B cell (primary cell): ENCODE data around the gene TMEM106C. TPM values are rescaled to one million over a fixed set of nuclear protein-coding genes. Genes with fewer than 3 reads are reported as not detected.

Experiments used
- ATAC-seq: fragments of 200-7000 bp; cut with Tn5 transposase; one replicate; pipeline ENCODE4 v1.10.0; 2021; ENCODE audit warnings: low read depth, mild to moderate bottlenecking, moderate number of reproducible peaks, moderate library complexity
- CTCF ChIA-PET: fragments of 350-600 bp; sonication (Branson Sonifier 250); formaldehyde crosslinking; loops from one replicate; lab custom pipeline; 2021; ENCODE audit warnings: antibody characterized with exemption, inconsistent platforms; lab: Charles Lee
- POLR2A ChIA-PET: fragments of 350-600 bp; sonication (Branson Sonifier 250); formaldehyde crosslinking; loops from one replicate; lab custom pipeline; 2021; ENCODE audit warnings: antibody characterized with exemption; lab: Charles Lee
- DNase-seq: peaks from one replicate; pipeline ENCODE4 v3.0.0; 2013
- H2AFZ ChIP-seq: 2 replicates; pipeline ENCODE4 v1.6.1; 2012; ENCODE audit warnings: mild to moderate bottlenecking, low read depth, low read length; ENCODE audit not compliant: insufficient read depth, poor library complexity, severe bottlenecking
- H3K27ac ChIP-seq, 2 donors: 1 replicate in 1 of 2; 2 replicates in 1 of 2; pipeline ENCODE4 v1.5.1; 2012 to 2013; ENCODE audit warnings: low read length in 2 of 2, mild to moderate bottlenecking in 2 of 2, moderate library complexity in 1 of 2
- H3K27me3 ChIP-seq, 4 experiments: fragments of 200-600 bp in 1 of 4; sonication (generic) in 1 of 4; replicated peaks in 1 of 4; 1 replicate in 2 of 4; 2 replicates in 2 of 4; pipeline versions ENCODE4 v1.6.1 to v1.7.0; 2013 to 2016; ENCODE audit warnings: low read length in 3 of 4, mild to moderate bottlenecking in 2 of 4, mixed read lengths in 1 of 4, moderate library complexity in 1 of 4; ENCODE audit not compliant: insufficient read depth in 4 of 4, control insufficient read depth in 3 of 4; ENCODE audit errors: control extremely low read depth in 1 of 4
- H3K36me3 ChIP-seq, 2 experiments: replicated peaks in 1 of 2; 1 replicate in 1 of 2; 2 replicates in 1 of 2; pipeline versions ENCODE4 v1.6.1 to v1.7.1; 2013; ENCODE audit warnings: low read length in 1 of 2; ENCODE audit not compliant: insufficient read depth in 2 of 2, control insufficient read depth in 1 of 2; ENCODE audit errors: control extremely low read depth in 1 of 2, extremely low read depth in 1 of 2
- H3K4me1 ChIP-seq, 2 donors: fragments of 200-600 bp in 1 of 2; sonication (generic) in 1 of 2; 1 replicate in 1 of 2; 2 replicates in 1 of 2; pipeline versions ENCODE4 v1.5.1 to v1.6.1; 2013 to 2017; ENCODE audit warnings: low read length in 2 of 2; ENCODE audit not compliant: control insufficient read depth in 2 of 2, insufficient read depth in 2 of 2
- H3K4me2 ChIP-seq: replicated peaks from 2 replicates; pipeline ENCODE3; 2012; ENCODE audit warnings: mild to moderate bottlenecking, low read depth, low read length; ENCODE audit not compliant: poor library complexity, severe bottlenecking
- H3K4me3 ChIP-seq, 5 experiments: fragments of 200-600 bp in 1 of 5; sonication (generic) in 1 of 5; 1 replicate in 3 of 5; 2 replicates in 2 of 5; pipeline versions ENCODE4 v1.5.1 to v1.7.0; 2011 to 2016; ENCODE audit warnings: low read length in 4 of 5, mild to moderate bottlenecking in 4 of 5, low read depth in 2 of 5, control low read depth in 1 of 5, moderate library complexity in 1 of 5; ENCODE audit not compliant: insufficient read depth in 1 of 5; ENCODE audit errors: control extremely low read depth in 1 of 5, extremely low read depth in 1 of 5
- H3K79me2 ChIP-seq: fragments of 200-600 bp; sonication (generic); one replicate; pipeline ENCODE4 v1.6.0; 2016; ENCODE audit warnings: low read length; ENCODE audit not compliant: control insufficient read depth, insufficient read depth
- H3K9ac ChIP-seq: fragments of 200-600 bp; sonication (generic); 2 replicates; pipeline ENCODE4 v1.6.1; 2017; ENCODE audit warnings: mild to moderate bottlenecking, low read length, moderate library complexity
- H3K9me3 ChIP-seq, 3 donors: one replicate each; pipeline versions ENCODE4 v1.6.1 to v1.7.1; 2013; ENCODE audit warnings: low read length in 2 of 3; ENCODE audit not compliant: control insufficient read depth in 2 of 3, insufficient read depth in 1 of 3; ENCODE audit errors: control extremely low read depth in 1 of 3
- H4K20me1 ChIP-seq: 2 replicates; pipeline ENCODE4 v1.6.0; 2012; ENCODE audit warnings: mild to moderate bottlenecking, low read length; ENCODE audit not compliant: insufficient read depth, control insufficient read depth, poor library complexity, severe bottlenecking
- H3K27ac Mint-ChIP-seq: one replicate; pipeline ENCODE4 v1.8.0; 2021; ENCODE audit warnings: mixed read lengths
- H3K27me3 Mint-ChIP-seq: one replicate; pipeline ENCODE4 v1.8.0; 2021; ENCODE audit warnings: mixed read lengths
- H3K4me1 Mint-ChIP-seq: one replicate; pipeline ENCODE4 v1.8.0; 2021; ENCODE audit warnings: mixed read lengths
- H3K4me3 Mint-ChIP-seq: one replicate; pipeline ENCODE4 v1.8.0; 2021; ENCODE audit warnings: mixed read lengths
- H3K9me3 Mint-ChIP-seq: one replicate; pipeline ENCODE4 v1.8.0; 2022; ENCODE audit warnings: mixed read lengths; ENCODE audit not compliant: insufficient read depth
- CTCF ChIP-seq: fragments of 200-600 bp; IDR thresholded peaks from one replicate; pipeline ENCODE4 v1.8.0; 2022; ENCODE audit warnings: antibody characterized with exemption, mild to moderate bottlenecking
- EZH2 ChIP-seq: IDR thresholded peaks from 2 replicates; pipeline ENCODE4 v1.6.1; 2012; ENCODE audit warnings: borderline replicate concordance, low read depth, mild to moderate bottlenecking, moderate library complexity, low read length; ENCODE audit not compliant: insufficient read depth, poor library complexity, severe bottlenecking
- WGBS: methylation state at CpG from one replicate; pipeline ENCODE4 v1.1.5; 2013; ENCODE audit warnings: missing lambda C conversion rate; ENCODE audit not compliant: insufficient coverage; 5-methylcytosine and 5-hydroxymethylcytosine counted together
- intact Hi-C: fragments of 100-400 bp; cut with micrococcal nuclease; formaldehyde crosslinking; loops from one replicate; pipeline ENCODE4 v1.10.0; 2022
- polyA plus RNA-seq: library from polyadenylated mRNA; depleted of rRNA; stranded (reverse); fragments of >200 nt; gene quantifications from 2 replicates; pipeline ENCODE4 v1.2.3, GENCODE V29; 2012
- total RNA-seq, 2 donors: library from RNA; stranded (reverse); fragments of 120-200 nt in 1 of 2; gene quantifications; 1 replicate in 1 of 2; 2 replicates in 1 of 2; pipeline versions ENCODE4 v1.2.3 to v1.2.4, GENCODE V29; 2013 to 2022

The TMEM106C gene
- total and polyA plus RNA-seq, 2 donors (not counting 1 experiment from before 2014, with no cell fraction given), result 37.5 to 44.2 TPM

- Histone ChIP-seq H3K4me1 (peaks cover 0 to 4% of the 10 kb centered on the region in 2 donors), H4K20me1 (no peaks in the 10 kb centered on the region), H3K36me3 (no peaks in the 10 kb centered on the region), H3K9me3 (peaks cover 0 to 9% (median 0%) of the 10 kb centered on the region in 3 donors), H3K27me3 (peaks cover 0 to 8% (median 4%) of the 10 kb centered on the region in 4 experiments), H3K79me2 (no peaks in the 10 kb centered on the region), H2AFZ (no peak overlapping the region), H3K4me2 (no peak overlapping the region), H3K9ac (no peak overlapping the region), H3K27ac (no peak overlapping the region), H3K4me3 (no peak overlapping the region)
- no peak for ATAC-seq
- no peak for DNase-seq
- Mint-ChIP-seq H3K27ac (no peak overlapping the region), H3K9me3 (no peaks in the 10 kb centered on the region), H3K27me3 (peaks cover 37% of the 10 kb centered on the region), H3K4me1 (peaks cover 2% of the 10 kb centered on the region), H3K4me3 (no peak overlapping the region)
- TF ChIP-seq CTCF, result no peak
- TF ChIP-seq EZH2, result no peak
- intact Hi-C loops, result no loop called here
- CTCF ChIA-PET, result no interaction called here
- WGBS, result 92% methylated on average over 7 of the region's 12 CpGs
- POLR2A ChIA-PET, result no interaction called here
Measured at GRCh38 chr12:47943623-47944340, 19.6 kb upstream of the TMEM106C start.

- intact Hi-C loops, result no loop called here
- Histone ChIP-seq H3K4me3 (no peak overlapping the region), H3K36me3 (no peaks in the 10 kb centered on the region), H3K79me2 (no peaks in the 10 kb centered on the region), H3K4me2 (no peak overlapping the region), H3K9me3 (peaks cover 0 to 9% (median 0%) of the 10 kb centered on the region in 3 donors), H2AFZ (no peak overlapping the region), H3K27ac (no peak overlapping the region), H4K20me1 (no peaks in the 10 kb centered on the region), H3K4me1 (peaks cover 0 to 4% of the 10 kb centered on the region in 2 donors), H3K9ac (no peak overlapping the region), H3K27me3 (peaks cover 0 to 8% (median 4%) of the 10 kb centered on the region in 4 experiments)
- ATAC-seq (no peak), DNase-seq (no peak)
- H3K27me3 Mint-ChIP-seq, result peaks cover 34% of the 10 kb centered on the region
- H3K9me3 Mint-ChIP-seq, result no peaks in the 10 kb centered on the region
- H3K27ac Mint-ChIP-seq, result no peak overlapping the region
- WGBS, result 88% methylated on average over 6 of the region's 6 CpGs
- H3K4me3 Mint-ChIP-seq, result no peak overlapping the region
- TF ChIP-seq CTCF (no peak), EZH2 (no peak)
- ChIA-PET POLR2A (no interaction called here), CTCF (no interaction called here)
- H3K4me1 Mint-ChIP-seq, result peaks cover 2% of the 10 kb centered on the region
Measured at GRCh38 chr12:47944685-47945340, 18.6 kb upstream of the TMEM106C start.
